HUES6 (cell line): ENCODE results near the gene NTN3.

ENCODE experiments used
- H3K27ac ChIP-seq: 2 replicates; pipeline ENCODE4 v1.7.0; 2013; ENCODE audit warnings: low read depth, mild to moderate bottlenecking, low read length, inconsistent platforms
- H3K27me3 ChIP-seq: 2 replicates; pipeline ENCODE4 v1.6.1; 2013; ENCODE audit warnings: low read length; ENCODE audit not compliant: control insufficient read depth, insufficient read depth
- H3K36me3 ChIP-seq: 2 replicates; pipeline ENCODE4 v1.6.1; 2013; ENCODE audit warnings: low read length; ENCODE audit not compliant: control insufficient read depth, insufficient read depth
- H3K4me1 ChIP-seq: 2 replicates; pipeline ENCODE4 v1.6.1; 2013; ENCODE audit warnings: low read length; ENCODE audit not compliant: control insufficient read depth, insufficient read depth
- H3K4me3 ChIP-seq: 2 replicates; pipeline ENCODE4 v1.5.1; 2013; ENCODE audit warnings: low read depth, low read length
- H3K9ac ChIP-seq: one replicate; pipeline ENCODE4 v1.6.1; 2013; ENCODE audit warnings: mild to moderate bottlenecking, low read length
- H3K9me3 ChIP-seq: 2 replicates; pipeline ENCODE4 v1.6.1; 2013; ENCODE audit warnings: low read depth, low read length; ENCODE audit not compliant: control insufficient read depth, insufficient read depth

Gene NTN3

DNA sequence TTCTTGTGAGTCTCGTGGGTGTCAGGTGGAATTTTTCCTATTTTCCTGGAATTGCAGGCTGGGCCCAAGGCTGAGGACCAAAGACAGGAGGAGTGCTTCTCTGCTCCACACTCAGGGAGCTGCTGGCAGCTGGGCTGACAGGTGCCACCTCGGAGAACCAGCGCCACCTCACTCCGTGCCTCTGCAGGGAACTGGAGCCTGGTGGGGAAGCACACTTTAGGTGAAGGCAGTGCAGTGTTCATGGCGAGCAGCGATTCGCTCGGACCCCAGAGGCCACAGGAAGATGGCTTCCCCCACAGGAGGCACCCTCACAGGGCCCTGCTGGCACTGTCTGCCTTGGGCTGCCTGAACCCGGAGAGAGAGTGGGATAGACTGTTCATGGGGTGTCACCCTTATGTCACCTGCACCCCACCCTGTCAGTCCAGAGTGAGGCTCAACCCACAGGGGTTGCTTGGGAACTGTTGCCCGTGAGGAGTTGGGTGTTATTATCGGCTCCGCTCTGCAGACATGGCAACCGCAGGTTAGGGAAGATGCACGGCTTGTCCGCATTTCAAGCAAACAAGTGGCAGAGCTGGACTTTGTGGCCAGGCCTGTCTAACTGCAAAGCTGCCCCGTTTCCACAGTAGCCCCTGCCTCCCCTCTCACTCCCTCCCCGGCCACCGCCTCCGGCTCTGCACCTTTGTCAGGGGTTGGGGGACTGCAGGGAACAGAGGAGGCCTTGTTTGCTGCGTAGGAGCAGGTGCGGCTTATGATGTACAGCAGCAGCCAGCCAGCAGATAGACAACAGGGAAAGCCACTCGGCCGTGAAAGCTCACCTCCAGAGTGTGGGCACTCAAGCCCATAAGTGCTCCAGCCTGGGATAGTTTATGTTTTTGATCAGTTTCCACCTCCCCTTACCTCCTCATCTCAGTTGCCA is 19.4 kb downstream of the NTN3 start:
- no peaks in the 10 kb centered on the region for H3K27me3 ChIP-seq
- H3K9ac ChIP-seq, result no peak overlapping the region
- no peaks in the 10 kb centered on the region for H3K36me3 ChIP-seq
- H3K4me3 ChIP-seq, result no peak overlapping the region
- no peak overlapping the region for H3K27ac ChIP-seq
- H3K4me1 ChIP-seq, result peaks cover 11% of the 10 kb centered on the region
- H3K9me3 ChIP-seq, result no peaks in the 10 kb centered on the region

DNA sequence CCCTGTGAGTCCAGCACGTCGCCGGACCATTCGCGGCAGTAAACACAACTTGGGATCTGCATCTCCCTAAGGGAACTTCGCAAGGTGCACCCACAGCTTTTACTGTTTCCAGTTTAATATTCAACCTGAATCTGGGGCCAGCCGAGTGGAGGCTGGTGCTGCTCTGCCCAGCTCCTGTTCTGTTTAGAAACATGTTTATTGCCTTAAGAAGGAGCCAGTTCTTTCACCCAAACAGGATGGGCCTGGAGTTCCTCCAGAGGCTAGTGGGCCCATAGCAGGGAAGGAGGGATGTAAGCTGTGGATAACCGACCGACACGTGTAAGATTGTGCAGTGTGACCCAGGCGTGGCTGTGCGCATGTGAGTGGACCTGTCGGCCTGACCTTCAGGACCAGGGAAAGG is 21.2 kb downstream of the NTN3 start:
- H3K27ac ChIP-seq, result no peak overlapping the region

DNA sequence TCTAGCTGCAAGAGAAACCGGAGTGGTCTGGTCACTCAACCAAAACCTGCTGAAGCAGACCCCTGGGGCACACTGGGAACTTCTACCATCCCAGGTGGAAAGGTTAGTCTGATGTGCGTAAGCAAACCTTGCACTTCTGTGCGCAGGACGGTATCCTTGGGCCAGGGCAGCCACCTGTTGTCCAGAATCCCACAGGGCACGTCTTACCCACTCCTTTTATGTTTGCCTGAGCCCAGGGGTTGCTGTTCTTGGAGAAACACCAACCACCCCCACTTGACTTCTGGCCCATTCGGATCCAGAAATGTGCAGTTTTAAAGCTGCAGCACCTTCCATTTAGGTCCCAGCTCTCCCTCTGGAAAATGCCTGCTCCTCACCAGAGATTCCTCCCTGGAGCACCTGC is 22.5 kb downstream of the NTN3 start:
- Histone ChIP-seq H3K27ac (no peak overlapping the region), H3K4me3 (no peak overlapping the region), H3K9me3 (no peaks in the 10 kb centered on the region), H3K4me1 (no peaks in the 10 kb centered on the region), H3K36me3 (peaks cover 24% of the 10 kb centered on the region; the same call in 1 of the 2 replicates), H3K27me3 (no peaks in the 10 kb centered on the region), H3K9ac (no peak overlapping the region)

More for the DNA sequence above, 21.2 kb downstream of the NTN3 start:
- H3K9me3 ChIP-seq, result no peaks in the 10 kb centered on the region
- no peak overlapping the region for H3K4me3 ChIP-seq
- H3K4me1 ChIP-seq, result peaks cover 6% of the 10 kb centered on the region
- peaks cover 13% of the 10 kb centered on the region; the same call in 1 of the 2 replicates for H3K36me3 ChIP-seq
- no peaks in the 10 kb centered on the region for H3K27me3 ChIP-seq
- H3K9ac ChIP-seq, result no peak overlapping the region

DNA sequence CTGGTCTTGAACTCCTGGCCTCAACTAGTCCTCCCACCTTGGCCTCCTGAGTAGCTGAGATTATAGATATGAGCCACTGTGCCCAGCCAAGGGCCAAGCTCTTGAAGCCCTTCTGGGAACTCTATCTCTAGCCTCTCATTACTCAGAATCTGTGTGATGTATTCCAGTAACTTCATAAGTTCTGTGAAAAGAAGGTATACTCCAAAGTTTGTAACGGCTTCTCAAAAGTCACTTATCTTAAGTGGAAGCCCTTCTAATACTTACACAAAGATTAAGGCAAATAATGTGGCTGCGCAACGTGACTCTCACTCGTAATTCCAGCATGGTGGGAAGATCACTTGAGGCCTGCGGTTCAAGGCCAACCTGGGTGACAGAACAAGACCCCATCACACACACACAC is 23.5 kb downstream of the NTN3 start:
- no peak overlapping the region for H3K4me3 ChIP-seq
- H3K4me1 ChIP-seq, result no peaks in the 10 kb centered on the region
- peaks cover 24% of the 10 kb centered on the region; the same call in 1 of the 2 replicates for H3K36me3 ChIP-seq
- no peaks in the 10 kb centered on the region for H3K27me3 ChIP-seq
- no peak overlapping the region for H3K27ac ChIP-seq
- no peaks in the 10 kb centered on the region for H3K9me3 ChIP-seq
- no peak overlapping the region for H3K9ac ChIP-seq

DNA sequence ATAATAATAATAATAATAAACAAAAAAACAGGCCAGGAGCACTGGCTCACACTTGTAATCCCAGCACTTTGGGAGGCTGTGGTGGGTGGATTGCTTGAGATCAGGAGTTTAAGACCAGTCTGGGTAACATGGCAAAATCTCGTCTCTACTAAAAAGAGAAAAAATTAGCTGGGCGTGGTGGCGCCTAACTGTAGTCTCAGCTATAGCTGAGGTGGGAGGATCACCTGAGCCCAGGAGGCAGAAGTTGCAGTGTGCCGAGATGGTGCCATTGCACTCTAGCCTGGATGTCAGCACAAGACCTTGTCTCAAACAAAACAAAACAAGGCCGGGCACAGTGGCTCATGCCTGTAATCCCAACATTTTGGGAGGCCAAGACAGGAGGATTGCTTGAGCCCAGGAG is 23.9 kb downstream of the NTN3 start:
- Histone ChIP-seq H3K36me3 (peaks cover 24% of the 10 kb centered on the region; the same call in 1 of the 2 replicates), H3K27ac (no peak overlapping the region), H3K4me1 (no peaks in the 10 kb centered on the region), H3K9me3 (no peaks in the 10 kb centered on the region), H3K4me3 (no peak overlapping the region), H3K9ac (no peak overlapping the region), H3K27me3 (no peaks in the 10 kb centered on the region)

DNA sequence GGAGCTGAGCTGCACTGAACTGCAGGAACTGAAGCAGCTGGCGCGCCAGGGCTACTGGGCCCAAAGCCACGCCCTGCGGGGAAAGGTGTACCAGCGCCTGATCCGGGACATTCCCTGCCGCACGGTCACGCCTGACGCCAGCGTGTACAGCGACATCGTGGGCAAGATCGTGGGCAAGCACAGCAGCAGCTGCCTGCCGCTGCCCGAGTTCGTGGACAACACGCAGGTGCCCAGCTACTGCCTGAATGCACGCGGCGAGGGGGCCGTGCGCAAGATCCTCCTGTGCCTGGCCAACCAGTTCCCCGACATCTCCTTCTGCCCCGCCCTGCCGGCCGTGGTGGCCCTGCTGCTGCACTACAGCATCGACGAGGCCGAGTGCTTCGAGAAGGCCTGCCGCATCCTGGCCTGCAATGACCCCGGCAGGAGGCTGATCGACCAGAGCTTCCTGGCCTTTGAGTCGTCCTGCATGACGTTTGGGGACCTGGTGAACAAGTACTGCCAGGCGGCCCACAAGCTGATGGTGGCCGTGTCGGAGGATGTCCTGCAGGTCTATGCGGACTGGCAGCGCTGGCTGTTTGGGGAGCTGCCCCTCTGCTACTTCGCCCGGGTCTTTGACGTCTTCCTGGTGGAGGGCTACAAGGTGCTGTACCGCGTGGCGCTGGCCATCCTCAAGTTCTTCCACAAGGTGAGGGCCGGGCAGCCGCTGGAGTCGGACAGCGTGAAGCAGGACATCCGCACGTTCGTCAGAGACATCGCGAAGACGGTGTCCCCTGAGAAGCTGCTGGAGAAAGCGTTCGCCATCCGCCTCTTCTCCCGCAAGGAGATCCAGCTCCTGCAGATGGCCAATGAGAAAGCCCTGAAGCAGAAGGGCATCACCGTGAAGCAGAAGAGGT is 25.4 kb downstream of the NTN3 start:
- no peak overlapping the region for H3K4me3 ChIP-seq
- H3K36me3 ChIP-seq, result peaks cover 24% of the 10 kb centered on the region; the same call in 1 of the 2 replicates
- no peak overlapping the region for H3K9ac ChIP-seq
- H3K27me3 ChIP-seq, result no peaks in the 10 kb centered on the region
- H3K4me1 ChIP-seq, result peaks cover 5% of the 10 kb centered on the region
- H3K9me3 ChIP-seq, result no peaks in the 10 kb centered on the region
- H3K27ac ChIP-seq, result no peak overlapping the region

DNA sequence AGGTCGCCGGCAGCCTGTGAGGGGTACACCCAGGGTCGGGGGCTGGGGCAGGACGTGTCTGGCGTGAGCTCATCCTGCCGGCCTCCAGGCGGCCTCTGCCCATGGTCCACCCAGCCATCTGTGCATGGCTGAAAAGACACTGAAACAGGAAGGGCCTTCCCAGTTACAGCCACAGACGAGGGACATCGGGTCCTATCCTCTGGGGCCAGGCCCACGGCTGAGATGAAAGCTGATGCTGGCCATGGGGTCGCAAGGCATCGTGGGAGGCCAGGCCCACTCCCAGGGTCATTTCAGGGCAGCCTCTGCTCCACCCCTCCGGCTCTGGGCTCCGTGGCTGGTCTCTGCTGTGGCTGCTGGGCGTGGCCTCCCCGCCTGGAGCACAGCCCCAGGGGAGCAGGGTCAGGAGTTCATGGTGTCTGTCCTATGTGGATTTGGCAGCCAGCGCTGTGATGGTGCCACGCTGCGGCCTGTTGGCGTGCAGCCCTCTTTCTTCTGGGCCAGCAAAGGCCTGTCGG is 26.1 kb downstream of the NTN3 start:
- Histone ChIP-seq H3K9ac (no peak overlapping the region), H3K4me1 (peaks cover 11% of the 10 kb centered on the region), H3K27me3 (no peaks in the 10 kb centered on the region), H3K9me3 (no peaks in the 10 kb centered on the region), H3K27ac (no peak overlapping the region), H3K36me3 (peaks cover 24% of the 10 kb centered on the region; the same call in 1 of the 2 replicates), H3K4me3 (no peak overlapping the region)

DNA sequence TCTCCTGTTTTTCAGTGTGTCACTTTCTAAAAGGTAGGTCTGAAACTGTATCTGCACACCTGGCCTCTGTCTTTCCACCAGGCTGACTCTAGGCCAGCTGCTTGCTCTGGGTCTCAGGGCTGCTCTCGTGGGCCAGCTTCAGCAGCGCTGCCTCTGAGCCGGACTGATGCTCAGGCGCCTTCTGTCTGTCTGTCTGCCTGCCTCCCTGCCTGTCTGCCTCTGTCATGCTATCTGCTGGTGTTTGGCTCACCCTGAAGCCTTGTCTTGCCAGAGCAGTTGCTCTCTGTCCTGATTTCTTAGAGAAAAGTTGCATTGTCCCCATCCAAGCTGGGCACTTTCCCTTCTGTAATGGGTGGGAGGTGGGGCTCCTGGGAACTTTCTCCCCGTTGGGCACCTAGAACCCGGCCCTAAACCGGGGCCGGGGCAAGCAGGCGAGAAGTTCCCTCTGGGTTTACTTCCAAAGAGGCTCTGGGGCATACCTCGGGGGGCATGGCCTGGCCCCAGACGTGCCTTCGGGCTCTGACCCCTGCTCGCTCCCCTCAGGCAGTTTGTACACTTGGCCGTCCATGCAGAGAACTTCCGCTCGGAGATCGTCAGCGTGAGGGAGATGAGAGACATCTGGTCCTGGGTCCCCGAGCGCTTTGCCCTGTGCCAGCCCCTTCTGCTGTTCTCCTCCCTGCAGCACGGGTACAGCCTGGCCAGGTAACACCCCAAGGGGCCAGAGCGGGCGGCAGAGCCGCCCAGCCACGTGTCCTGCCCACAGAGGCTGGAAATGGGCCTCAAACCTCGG is 26.8 kb downstream of the NTN3 start:
- H3K4me1 ChIP-seq, result peaks cover 11% of the 10 kb centered on the region
- no peaks in the 10 kb centered on the region for H3K9me3 ChIP-seq
- H3K27me3 ChIP-seq, result no peaks in the 10 kb centered on the region
- H3K9ac ChIP-seq, result no peak overlapping the region
- no peak overlapping the region for H3K27ac ChIP-seq
- H3K36me3 ChIP-seq, result peaks cover 24% of the 10 kb centered on the region; the same call in 1 of the 2 replicates
- H3K4me3 ChIP-seq, result no peak overlapping the region

DNA sequence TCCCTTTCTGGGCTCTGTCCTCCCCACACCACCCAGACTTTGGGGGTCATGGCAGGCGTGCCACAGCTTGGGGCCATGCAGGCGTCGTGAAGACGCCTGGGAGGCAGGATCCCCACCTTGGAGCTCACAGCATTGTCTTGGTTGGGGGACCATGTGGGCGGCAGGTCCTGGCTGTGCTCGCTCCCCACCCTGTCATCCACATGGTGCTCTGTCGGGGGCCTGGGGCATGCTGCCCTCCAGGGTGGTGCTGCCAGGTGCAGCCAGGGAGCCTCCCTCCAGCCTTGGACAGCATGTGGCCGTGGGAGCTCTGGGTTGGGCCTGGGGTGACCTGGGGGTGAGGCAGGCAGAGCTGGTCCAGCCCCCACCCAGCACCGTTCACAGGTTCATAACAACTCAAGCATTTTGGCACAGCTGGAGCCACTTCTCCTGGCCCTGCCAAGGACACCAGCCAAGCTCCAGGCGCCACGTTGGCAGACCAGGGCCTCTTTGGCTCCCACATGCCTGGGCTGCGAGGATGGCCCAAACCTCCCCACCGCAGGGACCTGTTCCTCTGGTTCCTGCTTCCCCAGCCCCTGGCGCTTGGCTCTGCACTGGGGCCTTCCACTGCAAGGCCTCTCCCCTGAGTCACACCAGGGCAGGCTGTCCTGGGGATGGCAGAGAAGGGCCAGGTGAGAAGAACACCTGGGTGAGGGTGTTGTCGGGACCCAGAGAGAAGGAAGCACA is 27.6 kb downstream of the NTN3 start:
- H3K27me3 ChIP-seq, result no peaks in the 10 kb centered on the region
- H3K9ac ChIP-seq, result no peak overlapping the region
- H3K36me3 ChIP-seq, result peaks cover 24% of the 10 kb centered on the region; the same call in 1 of the 2 replicates
- H3K9me3 ChIP-seq, result no peaks in the 10 kb centered on the region
- H3K4me3 ChIP-seq, result no peak overlapping the region
- H3K27ac ChIP-seq, result no peak overlapping the region
- H3K4me1 ChIP-seq, result peaks cover 11% of the 10 kb centered on the region

DNA sequence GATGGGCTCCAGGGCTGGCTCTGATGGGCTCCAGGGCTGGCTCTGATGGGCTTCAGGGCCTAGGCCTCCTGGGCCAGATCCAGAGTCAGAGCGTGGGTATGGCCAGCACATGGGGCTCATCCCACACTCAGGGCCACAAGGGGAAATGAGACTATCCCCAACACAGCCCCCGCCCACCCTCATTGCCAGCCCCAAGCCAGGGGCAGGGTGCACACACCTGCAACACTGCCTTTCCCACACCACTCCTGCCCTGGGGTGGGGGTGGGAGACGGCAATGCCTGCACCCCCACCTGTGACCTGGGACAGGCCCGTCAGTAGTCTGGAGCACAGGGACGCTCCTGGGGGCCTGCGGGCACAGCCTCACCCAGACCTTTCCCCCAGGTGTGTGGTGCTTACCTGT is 28.4 kb downstream of the NTN3 start:
- Histone ChIP-seq H3K27ac (no peak overlapping the region), H3K4me3 (no peak overlapping the region), H3K4me1 (peaks cover 11% of the 10 kb centered on the region), H3K27me3 (no peaks in the 10 kb centered on the region), H3K9me3 (no peaks in the 10 kb centered on the region), H3K9ac (no peak overlapping the region), H3K36me3 (peaks cover 24% of the 10 kb centered on the region; the same call in 1 of the 2 replicates)
